K562 (cell line): ENCODE measurements around the gene TEPSIN. TPM values are rescaled to one million over a fixed set of nuclear protein-coding genes. Genes with fewer than 3 reads are reported as not detected.

ENCODE experiments used
- ATAC-seq: fragments of 200-7000 bp; cut with Tn5 transposase; 3 replicates; pipeline ENCODE4 v1.9.1; 2020; ENCODE audit warnings: moderate library complexity
- BruUV-seq: library from RNA; stranded (reverse); fragments of 400-500 nt; replicated peaks from 2 replicates; lab custom pipeline; 2021; lab: Mats Ljungman, UMichigan
- CTCF ChIA-PET: fragments of 300-600 bp; formaldehyde crosslinking; extraction: SDS; loops from one replicate; lab custom pipeline; 2021; ENCODE audit warnings: low intra/inter-chr PET ratio; lab: Yijun Ruan, JAX
- POLR2A ChIA-PET: fragments of 300-600, 350-650 bp; sonication (Branson Sonifier 250); formaldehyde crosslinking; extraction: SDS; loops from one replicate; lab custom pipeline; 2021; ENCODE audit warnings: antibody characterized with exemption, inconsistent platforms; lab: Yijun Ruan, JAX
- DNase-seq, 4 experiments: peaks; one replicate each; pipeline versions ENCODE4 v3.0.0 to v3.0.0-alpha.2; 2011 to 2018; ENCODE audit warnings: low spot score in 3 of 4, mixed read lengths in 3 of 4; ENCODE audit errors: extremely low read depth in 1 of 4
- FAIRE-seq: peaks from 2 replicates; lab custom pipeline; 2011; peaks lifted over from hg19 to GRCh38; lab: Jason Lieb, UNC
- H2AFZ ChIP-seq: 2 replicates; pipeline ENCODE4 v1.6.0; 2011; ENCODE audit warnings: low read depth, low read length, control low read depth, inconsistent platforms
- H3K27ac ChIP-seq: fragments of 200-600 bp; 3 replicates; pipeline ENCODE4 v1.8.0; 2011; ENCODE audit warnings: low read depth, mild to moderate bottlenecking, control low read depth, inconsistent platforms, low read length, moderate library complexity, mixed read lengths; ENCODE audit errors: extremely low read depth
- H3K27me3 ChIP-seq, 2 experiments: fragments of 300-600 bp in 1 of 2; 2 replicates in 1 of 2; 3 replicates in 1 of 2; pipeline versions ENCODE4 v1.6.0 to v1.8.0; 2011; ENCODE audit warnings: inconsistent platforms in 2 of 2, low read length in 2 of 2, mild to moderate bottlenecking in 1 of 2, mixed read lengths in 1 of 2, moderate library complexity in 1 of 2; ENCODE audit not compliant: control insufficient read depth in 2 of 2, insufficient read depth in 2 of 2
- H3K36me3 ChIP-seq: fragments of 300-600 bp; 3 replicates; pipeline ENCODE4 v1.8.0; 2011; ENCODE audit warnings: mild to moderate bottlenecking, low read length, inconsistent platforms; ENCODE audit not compliant: control insufficient read depth, insufficient read depth
- H3K4me1 ChIP-seq, 2 experiments: fragments of 200-600 bp in 1 of 2; replicated peaks in 1 of 2; 2 replicates in 1 of 2; 3 replicates in 1 of 2; pipeline versions ENCODE4 v1.5.1 to v1.8.0; 2011; ENCODE audit warnings: inconsistent platforms in 2 of 2, low read length in 2 of 2, mild to moderate bottlenecking in 1 of 2, mixed read lengths in 1 of 2, moderate library complexity in 1 of 2; ENCODE audit not compliant: control insufficient read depth in 2 of 2, insufficient read depth in 2 of 2
- H3K4me2 ChIP-seq: 2 replicates; pipeline ENCODE4 v1.6.1; 2011; ENCODE audit warnings: low read length, control low read depth, inconsistent platforms, mixed read lengths; ENCODE audit not compliant: insufficient read depth
- H3K4me3 ChIP-seq: fragments of 200-600 bp; sonication (generic), shearing (Covaris generic); 2 replicates; pipeline ENCODE4 v1.5.1; 2016; ENCODE audit warnings: control low read depth, inconsistent platforms
- H3K79me2 ChIP-seq: fragments of 200-600 bp; 3 replicates; pipeline ENCODE4 v1.8.0; 2011; ENCODE audit warnings: low read length, inconsistent platforms; ENCODE audit not compliant: control insufficient read depth, insufficient read depth
- H3K9ac ChIP-seq, 2 experiments: 2 replicates each; pipeline versions ENCODE4 v1.6.0 to v1.6.1; 2011; ENCODE audit warnings: low read depth in 2 of 2, low read length in 2 of 2, control low read depth in 1 of 2, inconsistent platforms in 1 of 2, mild to moderate bottlenecking in 1 of 2, mixed read lengths in 1 of 2; ENCODE audit not compliant: insufficient read depth in 1 of 2
- H3K9me1 ChIP-seq: one replicate; pipeline ENCODE4 v1.6.0; 2011; ENCODE audit warnings: inconsistent platforms, mild to moderate bottlenecking, low read length, moderate library complexity; ENCODE audit not compliant: control insufficient read depth, insufficient read depth
- H3K9me3 ChIP-seq: replicated peaks from 2 replicates; pipeline ENCODE4 v1.5.1; 2011; ENCODE audit warnings: low read depth, low read length, inconsistent platforms; ENCODE audit not compliant: control insufficient read depth, insufficient read depth
- H4K20me1 ChIP-seq: replicated peaks from 2 replicates; pipeline ENCODE4 v1.6.1; 2011; ENCODE audit warnings: low read length, inconsistent platforms, mixed read lengths; ENCODE audit not compliant: control insufficient read depth, insufficient read depth
- MTA3 ChIP-seq: fragments of 450-650 bp; formaldehyde crosslinking; IDR thresholded peaks from 2 replicates; pipeline ENCODE4 v1.6.1; 2017; ENCODE audit warnings: mild to moderate bottlenecking, borderline replicate concordance
- RBFOX2 ChIP-seq: fragments of 200-400 bp; formaldehyde crosslinking; IDR thresholded peaks from 2 replicates; pipeline ENCODE4 v1.6.1; 2017; ENCODE audit warnings: low read depth, mild to moderate bottlenecking, low read length, moderate library complexity
- ZNF121 ChIP-seq: sonication (generic); formaldehyde crosslinking; conservative IDR thresholded peaks from 2 replicates; pipeline ENCODE4 v1.8.0; 2022; ENCODE audit warnings: missing genetic modification reagents
- ZNF778 ChIP-seq: fragments of 450-650 bp; formaldehyde crosslinking; IDR thresholded peaks from 2 replicates; pipeline ENCODE4 v1.4.0; 2020; ENCODE audit warnings: mild to moderate bottlenecking, moderate library complexity
- WGBS: fragments of 100-300 bp; shearing (Covaris generic); methylation state at CpG from one replicate; pipeline ENCODE4 v1.1.6; 2016; ENCODE audit warnings: low coverage, mixed read lengths; ENCODE audit not compliant: insufficient coverage; ENCODE audit errors: missing lambda C conversion rate; 5-methylcytosine and 5-hydroxymethylcytosine counted together
- in situ Hi-C: fragments of 300-500 bp; cut with MboI; formaldehyde crosslinking; loops from 4 replicates; pipeline ENCODE4 v1.15.0; 2018; ENCODE audit warnings: inconsistent platforms, mixed read lengths
- intact Hi-C: fragments of 100-400 bp; cut with micrococcal nuclease; formaldehyde crosslinking; loops from 2 replicates; pipeline ENCODE4 v1.14.2; 2022
- polyA plus RNA-seq, 8 experiments: library from polyadenylated mRNA; depleted of rRNA in 4 of 8; stranded (reverse) in 5 of 8; unstranded in 3 of 8; fragments of >200 nt; fragmentation: Nextera tagmentation in 2 of 8; fragmentation: Illumina TruSeq in 1 of 8; extraction: Ambion mirVana in 2 of 8; extraction: Trizol in 1 of 8; gene quantifications; 2 replicates each; pipeline versions ENCODE4 v1.2.1 to v1.2.3, GENCODE V29; 2011 to 2014; ENCODE audit warnings: inconsistent platforms in 1 of 8, missing spikeins in 1 of 8
- total RNA-seq, 7 experiments: library from RNA; depleted of rRNA in 6 of 7; stranded (reverse); fragments of >200 nt in 6 of 7; fragmentation: Illumina TruSeq in 2 of 7; extraction: Trizol in 2 of 7; gene quantifications; 2 replicates each; pipeline versions ENCODE4 v1.2.1 to v1.2.3, GENCODE V29; 2011 to 2021; ENCODE audit warnings: low replicate concordance in 1 of 7

TEPSIN gene
- total and polyA plus RNA-seq, 9 of the 15 experiments (the other 6 are each of a cell fraction or from before 2014, with no cell fraction given) = 0.80 to 29.8 (median 5.3) TPM

GRCh38 chr17:81247339-81247990 lies 8.6 kb upstream of the TEPSIN start:
- no peak for DNase-seq
- peaks cover 28% of the 10 kb centered on the region; the same call in 1 of the 3 replicates for H3K36me3 ChIP-seq
- intact Hi-C loops = no loop called here
- H3K9me1 ChIP-seq = no peaks in the 10 kb centered on the region
- no peak overlapping the region for H3K4me3 ChIP-seq
- peak overlapping the region in 1 of 2 experiments; percentile 79; a peak in 1 of 4 replicates for H3K9ac ChIP-seq
- in situ Hi-C loops = loop anchor here (5.0 to 25.0 kb wide), 2 partner anchors 110 to 235 kb away; no protein-coding TSS in a partner anchor
- WGBS = 82% methylated on average over 9 of the region's 15 CpGs
- CTCF ChIA-PET = no interaction called here
- POLR2A ChIA-PET = interaction anchor here (0.6 kb wide), 2 partner anchors 315 to 1820 kb away, joined by 3 to 5 read pairs; no protein-coding TSS in a partner anchor
- no peak overlapping the region for H2AFZ ChIP-seq
- no peaks in the 10 kb centered on the region for H3K79me2 ChIP-seq
- TSS peak; percentile 49 for BruUV-seq
- no peak for ATAC-seq
- no peaks in the 10 kb centered on the region for H4K20me1 ChIP-seq
- no peak overlapping the region for H3K27ac ChIP-seq
- H3K27me3 ChIP-seq = no peaks in the 10 kb centered on the region
- no peak for FAIRE-seq
- H3K9me3 ChIP-seq = no peaks in the 10 kb centered on the region
- H3K4me1 ChIP-seq = peaks cover 0 to 62% of the 10 kb centered on the region in 2 experiments; a peak in 3 of 5 replicates
- 0 out of 2 replicates have a peak, but pooled peaks have one; percentile 0 for TF ChIP-seq RBFOX2
- TF ChIP-seq MTA3 = no peak
- no peak for TF ChIP-seq ZNF778 (CRISPR knock-in tag)
- TF ChIP-seq ZNF121 (CRISPR knock-in tag) = peak; percentile 79
- no peak overlapping the region for H3K4me2 ChIP-seq
